Measurements from ENCODE around the gene BAIAP2.
"Not testable (repeated sequence)": the region's sequence is repeated elsewhere in the genome, so short reads cannot be mapped to it uniquely, and the experiment has no call there.

Gene BAIAP2

GRCh38 chr17:81000631-81001357 is 34.2 kb upstream of the BAIAP2 start:
- DNase-seq (ENCODE audit: low read depth in 2 of 2), result no peak

- no peak for DNase-seq (ENCODE audit: low read depth in 2 of 2)
Measured at GRCh38 chr17:81002013-81002384, 33.0 kb upstream of the BAIAP2 start.

- no peak for DNase-seq (ENCODE audit: low read depth in 2 of 2)
Measured at GRCh38 chr17:81002409-81003361, 32.3 kb upstream of the BAIAP2 start.

- no peak for DNase-seq (ENCODE audit: low read depth in 2 of 2)
Measured at GRCh38 chr17:81003711-81004475, 31.1 kb upstream of the BAIAP2 start.

GRCh38 chr17:81006891-81007290 is 28.1 kb upstream of the BAIAP2 start:
- no peak for DNase-seq (ENCODE audit: low read depth in 2 of 2)

- no peak for DNase-seq (ENCODE audit: low read depth in 2 of 2)
Measured at GRCh38 chr17:81008140-81008539, 26.8 kb upstream of the BAIAP2 start.

GRCh38 chr17:81009136-81009535 is 25.8 kb upstream of the BAIAP2 start:
- DNase-seq (ENCODE audit: low read depth in 2 of 2), result no peak

- DNase-seq (ENCODE audit: low read depth in 2 of 2), result no peak
Measured at GRCh38 chr17:81010935-81011334, 24.0 kb upstream of the BAIAP2 start.

- no peak for DNase-seq (ENCODE audit: low read depth in 2 of 2)
Measured at GRCh38 chr17:81011951-81012350, 23.0 kb upstream of the BAIAP2 start.

GRCh38 chr17:81012574-81013447 is 22.1 kb upstream of the BAIAP2 start:
- DNase-seq (ENCODE audit: low read depth in 2 of 2), result no peak

- no peak for DNase-seq (ENCODE audit: low read depth in 2 of 2)
Measured at GRCh38 chr17:81013642-81014041, 21.3 kb upstream of the BAIAP2 start.

- no peak for DNase-seq (ENCODE audit: low read depth in 2 of 2)
Measured at GRCh38 chr17:81015136-81015535, 19.8 kb upstream of the BAIAP2 start.

GRCh38 chr17:81016575-81016974 is 18.4 kb upstream of the BAIAP2 start:
- DNase-seq (ENCODE audit: low read depth in 2 of 2), result no peak

- not testable (repeated sequence) for DNase-seq (ENCODE audit: low read depth in 2 of 2)
Measured at GRCh38 chr17:81017330-81017729, 17.6 kb upstream of the BAIAP2 start.

- DNase-seq (ENCODE audit: low read depth in 2 of 2), result no peak
Measured at GRCh38 chr17:81018044-81018802, 16.7 kb upstream of the BAIAP2 start.

- no peak for DNase-seq (ENCODE audit: low read depth in 2 of 2)
Measured at GRCh38 chr17:81019563-81020442, 15.1 kb upstream of the BAIAP2 start.

GRCh38 chr17:81020443-81020766 is 14.5 kb upstream of the BAIAP2 start:
- DNase-seq (ENCODE audit: low read depth in 2 of 2), result no peak

GRCh38 chr17:81020767-81021497 is 14.0 kb upstream of the BAIAP2 start:
- DNase-seq (ENCODE audit: low read depth in 2 of 2), result no peak

All from stimulated activated CD8-positive, alpha-beta memory T cell treated with anti-CD3 and anti-CD28 coated beads, Interleukin-2, amount 100 ng/mL, for 48 hours (primary cell).